Glomerular visceral epithelial cell (primary cell): Measurements from ENCODE around the gene LRBA.

ENCODE experiments used
- DNase-seq: peaks from one replicate; pipeline ENCODE4 v3.0.0-alpha.2; 2016; ENCODE audit errors: extremely low spot score

The LRBA gene

GRCh38 chr4:150322646-150323045 is 692.4 kb downstream of the LRBA start:
- no peak for DNase-seq

- DNase-seq = no peak
Measured at GRCh38 chr4:150321113-150321512, 694.0 kb downstream of the LRBA start.

- no peak for DNase-seq
Measured at GRCh38 chr4:150318971-150319370, 696.1 kb downstream of the LRBA start.

- DNase-seq = no peak
Measured at GRCh38 chr4:150318527-150318926, 696.6 kb downstream of the LRBA start.

- no peak for DNase-seq
Measured at GRCh38 chr4:150316332-150317205, 698.5 kb downstream of the LRBA start.

- DNase-seq = no peak
Measured at GRCh38 chr4:150315691-150316090, 699.4 kb downstream of the LRBA start.

GRCh38 chr4:150315175-150315574 is 699.9 kb downstream of the LRBA start:
- DNase-seq = no peak

GRCh38 chr4:150314031-150314430 is 701.1 kb downstream of the LRBA start:
- no peak for DNase-seq

- DNase-seq = peak; percentile 56
Measured at GRCh38 chr4:150310159-150310895, 704.8 kb downstream of the LRBA start.

- peak; percentile 42 for DNase-seq
Measured at GRCh38 chr4:150308824-150309472, 706.1 kb downstream of the LRBA start.

- DNase-seq = no peak
Measured at GRCh38 chr4:150306719-150307118, 708.4 kb downstream of the LRBA start.

GRCh38 chr4:150305995-150306394 is 709.1 kb downstream of the LRBA start:
- DNase-seq = peak; percentile 61

- DNase-seq = peak; percentile 87
Measured at GRCh38 chr4:150302553-150302952, 712.5 kb downstream of the LRBA start.

GRCh38 chr4:150299816-150300215 is 715.3 kb downstream of the LRBA start:
- no peak for DNase-seq

GRCh38 chr4:150297861-150298474 is 717.1 kb downstream of the LRBA start:
- DNase-seq = peak; percentile 46

- no peak for DNase-seq
Measured at GRCh38 chr4:150289881-150290280, 725.2 kb downstream of the LRBA start.

- DNase-seq = no peak
Measured at GRCh38 chr4:150289198-150289597, 725.9 kb downstream of the LRBA start.

- peak; percentile 53 for DNase-seq
Measured at GRCh38 chr4:150286656-150287055, 728.4 kb downstream of the LRBA start.

GRCh38 chr4:150283689-150284088 is 731.4 kb downstream of the LRBA start:
- peak; percentile 73 for DNase-seq

GRCh38 chr4:150280975-150281374 is 734.1 kb downstream of the LRBA start:
- no peak for DNase-seq

GRCh38 chr4:150280081-150280895 is 734.8 kb downstream of the LRBA start:
- peak; percentile 97 for DNase-seq
